Lower leg skin (tissue), 4 donors: Measurements from ENCODE around the gene NKD2. TPM values are rescaled to one million over a fixed set of nuclear protein-coding genes. Genes with fewer than 3 reads are reported as not detected.

Experiments used
- DNase-seq, 2 donors: peaks; one replicate each; pipeline ENCODE4 v3.0.0-alpha.2; 2019; ENCODE audit warnings: low spot score in 2 of 2
- H3K4me3 ChIP-seq: fragments of 200-600 bp; sonication (generic); 2 replicates; pipeline ENCODE4 v1.5.1; 2017; ENCODE audit warnings: mild to moderate bottlenecking, low read depth; ENCODE audit not compliant: poor library complexity, severe bottlenecking
- CTCF ChIP-seq, 3 donors: fragments of 450-650 bp; IDR thresholded peaks; one replicate each; pipeline ENCODE4 v1.5.1; 2016; ENCODE audit warnings: antibody characterized with exemption in 3 of 3, mild to moderate bottlenecking in 3 of 3, moderate library complexity in 2 of 3
- POLR2A ChIP-seq, 2 donors: fragments of 450-650 bp; IDR thresholded peaks; one replicate each; pipeline ENCODE4 v1.6.1; 2016 to 2017; ENCODE audit warnings: antibody characterized with exemption in 2 of 2, mild to moderate bottlenecking in 1 of 2, moderate library complexity in 1 of 2
- WGBS, 2 donors: methylation state at CpG; one replicate each; pipeline ENCODE4 v1.1.5; 2018; 5-methylcytosine and 5-hydroxymethylcytosine counted together
- intact Hi-C: fragments of 100-400 bp; cut with DNase I; formaldehyde crosslinking; loops from one replicate; pipeline ENCODE4 v1.15.0; 2023; ENCODE audit warnings: low total_unique reads
- total RNA-seq, 4 donors: library from RNA; depleted of rRNA; stranded (reverse); fragments of >200 nt; gene quantifications; one replicate each; pipeline ENCODE4 v1.1.0, GENCODE V29; 2016

NKD2 gene
- total RNA-seq, 4 donors from 2014 or later, result 2.7 to 9.4 (median 3.5) TPM

DNA sequence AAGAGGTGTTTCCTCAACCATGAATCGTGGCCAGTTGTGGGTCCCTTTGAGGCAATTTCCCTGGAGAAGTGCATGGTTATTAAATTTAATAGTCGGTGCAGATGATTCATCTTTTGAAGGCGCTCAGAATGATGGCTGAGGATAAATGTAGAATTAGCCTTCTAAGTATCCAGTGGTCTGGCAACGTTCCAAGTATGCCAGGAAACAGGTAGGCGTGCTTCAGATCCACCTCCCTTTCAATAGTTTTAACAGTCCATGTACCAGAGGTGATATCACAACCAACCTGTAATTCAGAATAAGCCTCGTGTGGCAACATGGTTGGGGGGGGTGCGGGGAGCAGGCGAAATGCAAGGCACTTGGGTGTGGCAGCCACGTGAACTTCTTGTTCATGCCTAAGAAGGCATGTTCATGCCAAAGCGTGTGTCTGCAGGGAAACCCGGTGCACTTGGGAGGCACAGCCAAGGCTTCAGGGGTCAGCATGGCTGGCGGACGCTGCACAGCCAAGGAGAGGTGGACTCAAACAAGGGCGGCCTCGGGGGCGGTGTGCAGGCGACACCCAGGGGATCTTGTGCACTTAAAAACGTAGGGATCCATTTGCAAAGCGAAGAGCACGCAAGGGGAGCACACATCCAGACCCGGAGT is 5.2 kb upstream of the NKD2 start:
- no peak overlapping the region for H3K4me3 ChIP-seq
- WGBS, 2 donors, result 28 to 29% methylated on average over 21 of the region's 21 CpGs
- peak; percentile 68 to 89 for DNase-seq
- intact Hi-C loops, result no loop called here
- TF ChIP-seq CTCF (IDR thresholded peaks at IDR 0.05) (no peak), POLR2A (IDR thresholded peaks at IDR 0.05) (no peak)

GRCh38 chr5:1004461-1005248 is 3.9 kb upstream of the NKD2 start:
- intact Hi-C loops, result no loop called here
- peak in 1 of 2 donors; percentile 95 for DNase-seq
- WGBS, 2 donors, result 0 to 3% methylated on average over 13 to 55 of the region's 88 CpGs
- H3K4me3 ChIP-seq, result peak overlapping the region; percentile 14
- TF ChIP-seq CTCF (IDR thresholded peaks at IDR 0.05), result no peak
- TF ChIP-seq POLR2A (IDR thresholded peaks at IDR 0.05), result no peak

DNA sequence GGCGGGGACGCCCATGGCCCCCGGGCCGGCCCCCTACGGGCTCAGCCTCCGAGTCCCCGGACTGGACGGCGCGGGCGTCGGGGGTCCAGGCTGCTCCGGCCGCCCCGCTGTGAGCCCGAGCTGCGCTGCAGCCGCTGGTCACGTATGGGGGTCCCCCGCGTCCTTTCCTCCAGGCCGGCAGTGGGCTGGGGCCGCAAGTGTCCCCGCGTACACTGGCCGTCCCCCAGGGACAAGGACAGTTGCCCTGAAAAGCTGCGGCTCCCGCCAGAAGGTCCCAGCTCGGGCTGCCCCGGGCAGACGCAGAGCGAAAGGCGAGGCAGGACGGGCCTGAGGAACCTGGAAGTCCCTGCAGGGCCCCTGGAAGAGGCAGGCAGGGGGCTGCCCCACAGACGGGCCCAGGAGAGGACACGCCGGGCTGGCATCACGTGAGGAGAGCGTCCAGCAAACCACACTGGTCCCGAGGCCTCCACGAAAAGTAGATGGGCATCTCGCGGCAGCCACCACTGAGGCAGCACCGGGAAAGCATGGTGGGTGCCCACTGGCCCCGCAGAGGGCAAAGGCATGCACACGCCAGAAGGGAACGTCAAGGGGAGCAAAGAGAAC is 3.3 kb upstream of the NKD2 start:
- 54 to 76% methylated on average over 20 to 47 of the region's 47 CpGs for WGBS, 2 donors
- peak in 1 of 2 donors; percentile 77 for DNase-seq
- intact Hi-C loops, result no loop called here
- TF ChIP-seq CTCF (IDR thresholded peaks at IDR 0.05), result no peak
- no peak overlapping the region for H3K4me3 ChIP-seq

DNA sequence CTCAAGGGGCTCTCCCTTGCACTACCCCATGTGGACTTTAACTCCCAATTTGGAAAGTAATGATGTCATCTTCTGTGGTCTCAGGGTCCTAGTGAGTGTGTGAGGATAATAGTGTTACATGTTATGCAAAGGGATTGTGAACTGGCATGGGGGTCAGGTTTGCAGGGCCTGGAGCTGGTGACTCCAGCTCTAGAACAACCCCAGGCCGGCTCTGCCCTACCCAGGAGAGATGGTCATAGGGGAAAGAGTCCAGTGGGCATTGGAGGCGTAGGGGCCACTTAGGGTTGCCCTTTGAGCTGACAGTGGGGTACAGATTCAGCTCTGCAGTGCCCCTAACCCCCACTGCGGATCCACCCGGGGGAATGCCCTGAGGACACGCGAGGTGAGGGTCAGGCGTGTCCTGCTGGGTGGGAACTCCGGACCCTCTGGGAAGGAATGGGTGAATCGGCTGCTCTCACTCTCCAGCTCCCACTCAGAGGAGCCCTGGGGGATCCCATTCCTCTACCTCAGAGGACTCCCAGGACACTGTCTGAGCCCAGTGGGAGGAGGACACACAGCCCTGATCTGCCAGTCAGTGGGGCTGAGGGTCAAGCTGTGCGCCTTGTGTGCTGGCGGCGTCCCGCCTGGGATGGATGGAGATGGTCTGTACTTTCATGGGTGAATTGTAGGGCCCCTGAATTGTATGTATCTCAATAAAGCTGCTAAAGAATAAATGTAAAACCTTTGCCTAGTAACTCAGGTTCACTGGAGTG is 2.5 kb upstream of the NKD2 start:
- WGBS, 2 donors, result 95 to 96% methylated on average over 13 of the region's 13 CpGs
- peak in 1 of 2 donors; percentile 84 for DNase-seq
- intact Hi-C loops, result no loop called here
- H3K4me3 ChIP-seq, result no peak overlapping the region
- TF ChIP-seq CTCF (IDR thresholded peaks at IDR 0.05) (no peak), POLR2A (IDR thresholded peaks at IDR 0.05) (no peak)

- TF ChIP-seq CTCF (IDR thresholded peaks at IDR 0.05) (no peak), POLR2A (IDR thresholded peaks at IDR 0.05) (no peak)
- WGBS, 2 donors, result 74 to 87% methylated on average over 3 to 5 of the region's 5 CpGs
- intact Hi-C loops, result no loop called here
- peak in 1 of 2 donors; percentile 82 for DNase-seq
- H3K4me3 ChIP-seq, result no peak overlapping the region
These were observed 1.9 kb upstream of the NKD2 start for GRCh38 chr5:1006656-1007071.
